K562 (cell line): ENCODE results near the gene JUND. TPM values are rescaled to one million over a fixed set of nuclear protein-coding genes. Genes with fewer than 3 reads are reported as not detected.

ENCODE experiments used
- ADNP ChIP-seq: fragments of 200-800 bp; sonication (Bioruptor generic); IDR thresholded peaks from 2 replicates; pipeline ENCODE4 v1.6.1; 2016; ENCODE audit warnings: missing genetic modification characterization, missing compliant biosample characterization
- JUNB ChIP-seq: fragments of 450-650 bp; formaldehyde crosslinking; conservative IDR thresholded peaks from 2 replicates; pipeline ENCODE4 v1.4.0; 2020; ENCODE audit warnings: mild to moderate bottlenecking
- MTF1 ChIP-seq: fragments of 250-450 bp; sonication (Bioruptor Pico); IDR thresholded peaks from 2 replicates; pipeline ENCODE4 v1.9.0; 2021; ENCODE audit warnings: moderate library complexity, mild to moderate bottlenecking, inconsistent platforms, borderline replicate concordance
- NCOA1 ChIP-seq: fragments of 450-650 bp; IDR thresholded peaks from 2 replicates; pipeline ENCODE4 v1.6.1; 2016; ENCODE audit warnings: low read depth
- SIN3A ChIP-seq, 2 experiments: fragments of 150-350 bp in 1 of 2; IDR thresholded peaks; 2 replicates each; pipeline ENCODE4 v1.6.1; 2011 to 2016; ENCODE audit warnings: borderline replicate concordance in 2 of 2, low read depth in 2 of 2, low read length in 2 of 2, mild to moderate bottlenecking in 2 of 2, moderate library complexity in 2 of 2; ENCODE audit not compliant: control insufficient read depth in 1 of 2
- SRSF3 ChIP-seq: fragments of 200-400 bp; formaldehyde crosslinking; IDR thresholded peaks from 2 replicates; pipeline ENCODE4 v1.6.1; 2016; ENCODE audit warnings: mild to moderate bottlenecking, low read length, moderate library complexity; ENCODE audit not compliant: insufficient read depth
- SRSF9 ChIP-seq: fragments of 200-400 bp; formaldehyde crosslinking; IDR thresholded peaks from 2 replicates; pipeline ENCODE4 v1.6.1; 2017; ENCODE audit warnings: low read depth, low read length, borderline replicate concordance
- ZC3H11A ChIP-seq: IDR thresholded peaks from 2 replicates; pipeline ENCODE4 v1.6.1; 2012; ENCODE audit warnings: low read depth, low read length, improper control_type of control experiment
- ZNF121 ChIP-seq: sonication (generic); formaldehyde crosslinking; conservative IDR thresholded peaks from 2 replicates; pipeline ENCODE4 v1.8.0; 2022; ENCODE audit warnings: missing genetic modification reagents
- ZNF586 ChIP-seq: fragments of 450-650 bp; formaldehyde crosslinking; conservative IDR thresholded peaks from 2 replicates; pipeline ENCODE4 v1.4.0; 2020; ENCODE audit warnings: mild to moderate bottlenecking, moderate library complexity
- ZNF644 ChIP-seq: fragments of 200-800 bp; sonication (Bioruptor generic); IDR thresholded peaks from 2 replicates; pipeline ENCODE4 v1.6.1; 2016; ENCODE audit warnings: low read depth, missing genetic modification characterization, missing compliant biosample characterization
- ZSCAN29 ChIP-seq: fragments of 450-650 bp; IDR thresholded peaks from 2 replicates; pipeline ENCODE4 v1.6.1; 2017
- polyA plus RNA-seq, 8 experiments: library from polyadenylated mRNA; depleted of rRNA in 4 of 8; stranded (reverse) in 5 of 8; unstranded in 3 of 8; fragments of >200 nt; fragmentation: Nextera tagmentation in 2 of 8; fragmentation: Illumina TruSeq in 1 of 8; extraction: Ambion mirVana in 2 of 8; extraction: Trizol in 1 of 8; gene quantifications; 2 replicates each; pipeline versions ENCODE4 v1.2.1 to v1.2.3, GENCODE V29; 2011 to 2014; ENCODE audit warnings: inconsistent platforms in 1 of 8, missing spikeins in 1 of 8
- total RNA-seq, 7 experiments: library from RNA; depleted of rRNA in 6 of 7; stranded (reverse); fragments of >200 nt in 6 of 7; fragmentation: Illumina TruSeq in 2 of 7; extraction: Trizol in 2 of 7; gene quantifications; 2 replicates each; pipeline versions ENCODE4 v1.2.1 to v1.2.3, GENCODE V29; 2011 to 2021; ENCODE audit warnings: low replicate concordance in 1 of 7
- TF ChIP-seq, protein P1 (sequence below): sonication (generic); formaldehyde crosslinking; IDR thresholded peaks from 2 replicates; pipeline ENCODE4 v1.8.1; 2023; ENCODE audit warnings: missing genetic modification reagents, mild to moderate bottlenecking, borderline replicate concordance
- TF ChIP-seq, protein P2 (sequence below): fragments of 450-650 bp; IDR thresholded peaks from one replicate; pipeline ENCODE4 v1.6.1; 2018; ENCODE audit warnings: mild to moderate bottlenecking, moderate library complexity; ENCODE audit not compliant: partially characterized antibody
- TF ChIP-seq, protein P3 (sequence below): sonication (generic); formaldehyde crosslinking; IDR thresholded peaks from 2 replicates; pipeline ENCODE4 v1.8.0; 2022; ENCODE audit warnings: mild to moderate bottlenecking, low read depth, missing genetic modification reagents
- TF ChIP-seq, protein P4 (sequence below): sonication (generic); formaldehyde crosslinking; IDR thresholded peaks from 2 replicates; pipeline ENCODE4 v1.8.0; 2023; ENCODE audit warnings: mild to moderate bottlenecking, missing genetic modification reagents

Gene JUND
- total and polyA plus RNA-seq, 9 of the 15 experiments (the other 6 are each of a cell fraction or from before 2014, with no cell fraction given): 6.4 to 286 (median 42.3) TPM

DNA sequence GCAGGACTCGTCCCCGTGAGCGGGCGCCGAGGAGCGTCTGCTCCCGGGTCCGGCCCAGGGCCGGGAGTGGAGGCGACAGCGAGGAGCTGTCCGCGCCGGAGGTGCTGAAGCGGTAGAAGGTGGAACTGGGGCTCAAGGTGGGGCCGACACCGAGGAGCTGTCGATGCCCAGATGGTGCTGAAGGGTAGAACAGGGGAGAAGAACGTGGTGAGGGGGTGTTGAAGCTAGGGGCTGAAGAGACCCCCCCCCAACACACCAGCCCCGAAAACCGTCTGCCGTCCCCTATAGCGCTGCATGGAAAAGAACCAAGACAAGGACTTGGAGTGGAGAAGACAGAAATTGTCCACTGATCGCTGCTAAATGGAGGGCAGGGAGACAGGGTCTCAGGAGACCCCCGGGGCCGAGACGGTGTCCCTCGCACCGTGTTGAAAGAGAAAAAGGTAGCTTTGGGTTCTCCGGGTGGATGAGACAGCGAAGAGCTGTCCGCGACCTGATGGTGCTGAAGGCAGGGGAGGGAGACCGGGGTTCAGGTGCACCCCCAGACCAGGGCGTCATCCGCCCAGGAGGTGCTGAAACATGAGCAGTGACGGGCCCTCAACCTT lies 48.1 kb downstream of the JUND start (continued):
- TF ChIP-seq, protein P1, sequence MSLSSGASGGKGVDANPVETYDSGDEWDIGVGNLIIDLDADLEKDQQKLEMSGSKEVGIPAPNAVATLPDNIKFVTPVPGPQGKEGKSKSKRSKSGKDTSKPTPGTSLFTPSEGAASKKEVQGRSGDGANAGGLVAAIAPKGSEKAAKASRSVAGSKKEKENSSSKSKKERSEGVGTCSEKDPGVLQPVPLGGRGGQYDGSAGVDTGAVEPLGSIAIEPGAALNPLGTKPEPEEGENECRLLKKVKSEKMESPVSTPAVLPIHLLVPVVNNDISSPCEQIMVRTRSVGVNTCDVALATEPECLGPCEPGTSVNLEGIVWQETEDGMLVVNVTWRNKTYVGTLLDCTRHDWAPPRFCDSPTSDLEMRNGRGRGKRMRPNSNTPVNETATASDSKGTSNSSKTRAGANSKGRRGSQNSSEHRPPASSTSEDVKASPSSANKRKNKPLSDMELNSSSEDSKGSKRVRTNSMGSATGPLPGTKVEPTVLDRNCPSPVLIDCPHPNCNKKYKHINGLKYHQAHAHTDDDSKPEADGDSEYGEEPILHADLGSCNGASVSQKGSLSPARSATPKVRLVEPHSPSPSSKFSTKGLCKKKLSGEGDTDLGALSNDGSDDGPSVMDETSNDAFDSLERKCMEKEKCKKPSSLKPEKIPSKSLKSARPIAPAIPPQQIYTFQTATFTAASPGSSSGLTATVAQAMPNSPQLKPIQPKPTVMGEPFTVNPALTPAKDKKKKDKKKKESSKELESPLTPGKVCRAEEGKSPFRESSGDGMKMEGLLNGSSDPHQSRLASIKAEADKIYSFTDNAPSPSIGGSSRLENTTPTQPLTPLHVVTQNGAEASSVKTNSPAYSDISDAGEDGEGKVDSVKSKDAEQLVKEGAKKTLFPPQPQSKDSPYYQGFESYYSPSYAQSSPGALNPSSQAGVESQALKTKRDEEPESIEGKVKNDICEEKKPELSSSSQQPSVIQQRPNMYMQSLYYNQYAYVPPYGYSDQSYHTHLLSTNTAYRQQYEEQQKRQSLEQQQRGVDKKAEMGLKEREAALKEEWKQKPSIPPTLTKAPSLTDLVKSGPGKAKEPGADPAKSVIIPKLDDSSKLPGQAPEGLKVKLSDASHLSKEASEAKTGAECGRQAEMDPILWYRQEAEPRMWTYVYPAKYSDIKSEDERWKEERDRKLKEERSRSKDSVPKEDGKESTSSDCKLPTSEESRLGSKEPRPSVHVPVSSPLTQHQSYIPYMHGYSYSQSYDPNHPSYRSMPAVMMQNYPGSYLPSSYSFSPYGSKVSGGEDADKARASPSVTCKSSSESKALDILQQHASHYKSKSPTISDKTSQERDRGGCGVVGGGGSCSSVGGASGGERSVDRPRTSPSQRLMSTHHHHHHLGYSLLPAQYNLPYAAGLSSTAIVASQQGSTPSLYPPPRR (CRISPR knock-in tag): peak; percentile 68; the same call in 1 of the 2 replicates
- TF ChIP-seq, protein P2, sequence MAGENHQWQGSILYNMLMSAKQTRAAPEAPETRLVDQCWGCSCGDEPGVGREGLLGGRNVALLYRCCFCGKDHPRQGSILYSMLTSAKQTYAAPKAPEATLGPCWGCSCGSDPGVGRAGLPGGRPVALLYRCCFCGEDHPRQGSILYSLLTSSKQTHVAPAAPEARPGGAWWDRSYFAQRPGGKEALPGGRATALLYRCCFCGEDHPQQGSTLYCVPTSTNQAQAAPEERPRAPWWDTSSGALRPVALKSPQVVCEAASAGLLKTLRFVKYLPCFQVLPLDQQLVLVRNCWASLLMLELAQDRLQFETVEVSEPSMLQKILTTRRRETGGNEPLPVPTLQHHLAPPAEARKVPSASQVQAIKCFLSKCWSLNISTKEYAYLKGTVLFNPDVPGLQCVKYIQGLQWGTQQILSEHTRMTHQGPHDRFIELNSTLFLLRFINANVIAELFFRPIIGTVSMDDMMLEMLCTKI: no peak
- TF ChIP-seq ZNF121 (CRISPR knock-in tag) (no peak; the same call in 1 of the 2 replicates), ZC3H11A (no peak), ADNP (tag) (no peak), SRSF9 (no peak), ZNF644 (tag) (peak; percentile 82), JUNB (CRISPR knock-in tag) (no peak), NCOA1 (peak; percentile 96), SIN3A (IDR thresholded peaks at IDR 0.05; ENCODE audit: borderline replicate concordance in 2 of 2, control insufficient read depth in 1 of 2, low read depth in 2 of 2, low read length in 2 of 2) (peak; percentile 96 to 99), ZSCAN29 (peak; percentile 84; the same call in 1 of the 2 replicates), MTF1 (CRISPR knock-in tag) (no peak), ZNF586 (no peak), SRSF3 (no peak)
- TF ChIP-seq, protein P3, sequence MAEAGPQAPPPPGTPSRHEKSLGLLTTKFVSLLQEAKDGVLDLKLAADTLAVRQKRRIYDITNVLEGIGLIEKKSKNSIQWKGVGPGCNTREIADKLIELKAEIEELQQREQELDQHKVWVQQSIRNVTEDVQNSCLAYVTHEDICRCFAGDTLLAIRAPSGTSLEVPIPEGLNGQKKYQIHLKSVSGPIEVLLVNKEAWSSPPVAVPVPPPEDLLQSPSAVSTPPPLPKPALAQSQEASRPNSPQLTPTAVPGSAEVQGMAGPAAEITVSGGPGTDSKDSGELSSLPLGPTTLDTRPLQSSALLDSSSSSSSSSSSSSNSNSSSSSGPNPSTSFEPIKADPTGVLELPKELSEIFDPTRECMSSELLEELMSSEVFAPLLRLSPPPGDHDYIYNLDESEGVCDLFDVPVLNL (CRISPR knock-in tag): no peak
- TF ChIP-seq, protein P4, sequence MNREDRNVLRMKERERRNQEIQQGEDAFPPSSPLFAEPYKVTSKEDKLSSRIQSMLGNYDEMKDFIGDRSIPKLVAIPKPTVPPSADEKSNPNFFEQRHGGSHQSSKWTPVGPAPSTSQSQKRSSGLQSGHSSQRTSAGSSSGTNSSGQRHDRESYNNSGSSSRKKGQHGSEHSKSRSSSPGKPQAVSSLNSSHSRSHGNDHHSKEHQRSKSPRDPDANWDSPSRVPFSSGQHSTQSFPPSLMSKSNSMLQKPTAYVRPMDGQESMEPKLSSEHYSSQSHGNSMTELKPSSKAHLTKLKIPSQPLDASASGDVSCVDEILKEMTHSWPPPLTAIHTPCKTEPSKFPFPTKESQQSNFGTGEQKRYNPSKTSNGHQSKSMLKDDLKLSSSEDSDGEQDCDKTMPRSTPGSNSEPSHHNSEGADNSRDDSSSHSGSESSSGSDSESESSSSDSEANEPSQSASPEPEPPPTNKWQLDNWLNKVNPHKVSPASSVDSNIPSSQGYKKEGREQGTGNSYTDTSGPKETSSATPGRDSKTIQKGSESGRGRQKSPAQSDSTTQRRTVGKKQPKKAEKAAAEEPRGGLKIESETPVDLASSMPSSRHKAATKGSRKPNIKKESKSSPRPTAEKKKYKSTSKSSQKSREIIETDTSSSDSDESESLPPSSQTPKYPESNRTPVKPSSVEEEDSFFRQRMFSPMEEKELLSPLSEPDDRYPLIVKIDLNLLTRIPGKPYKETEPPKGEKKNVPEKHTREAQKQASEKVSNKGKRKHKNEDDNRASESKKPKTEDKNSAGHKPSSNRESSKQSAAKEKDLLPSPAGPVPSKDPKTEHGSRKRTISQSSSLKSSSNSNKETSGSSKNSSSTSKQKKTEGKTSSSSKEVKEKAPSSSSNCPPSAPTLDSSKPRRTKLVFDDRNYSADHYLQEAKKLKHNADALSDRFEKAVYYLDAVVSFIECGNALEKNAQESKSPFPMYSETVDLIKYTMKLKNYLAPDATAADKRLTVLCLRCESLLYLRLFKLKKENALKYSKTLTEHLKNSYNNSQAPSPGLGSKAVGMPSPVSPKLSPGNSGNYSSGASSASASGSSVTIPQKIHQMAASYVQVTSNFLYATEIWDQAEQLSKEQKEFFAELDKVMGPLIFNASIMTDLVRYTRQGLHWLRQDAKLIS (CRISPR knock-in tag): 0 out of 2 replicates have a peak, but pooled peaks have one; percentile 7
